ENCODE measurements around the gene GPANK1. TPM values are rescaled to one million over a fixed set of nuclear protein-coding genes. Genes with fewer than 3 reads are reported as not detected.

GPANK1 gene
- total RNA-seq, 4 donors from 2014 or later: 7.1 to 23.6 (median 15.6) TPM

DNA sequence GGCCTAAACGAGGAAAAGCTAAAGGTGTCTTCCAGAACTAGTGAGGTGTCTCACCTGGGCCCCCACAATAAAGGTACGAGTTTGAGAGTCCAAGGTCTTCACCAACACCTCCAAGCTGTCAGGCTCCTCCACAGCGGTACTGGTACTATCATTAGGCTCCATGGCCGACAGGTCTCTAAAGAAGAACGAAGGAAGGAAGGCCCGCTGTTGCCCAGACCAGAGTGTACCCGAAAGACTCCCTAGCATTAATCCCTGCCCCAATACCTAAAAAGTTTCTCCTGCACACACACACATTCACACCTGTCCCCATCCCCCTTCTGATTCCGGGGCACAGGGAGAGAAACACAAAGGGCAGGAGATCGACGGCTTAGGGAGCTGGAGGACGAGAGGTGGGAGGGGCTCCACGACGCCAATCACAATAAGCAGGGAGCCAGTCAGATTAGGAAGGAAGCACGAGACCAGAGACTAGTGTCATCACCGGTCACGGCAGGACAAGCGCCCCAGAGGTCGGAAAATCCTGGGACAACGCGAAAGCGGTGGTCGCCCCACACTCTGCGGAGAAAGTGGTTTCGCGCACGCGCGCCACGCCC, 13.1 kb downstream of the GPANK1 start:
- TF ChIP-seq, protein P1, sequence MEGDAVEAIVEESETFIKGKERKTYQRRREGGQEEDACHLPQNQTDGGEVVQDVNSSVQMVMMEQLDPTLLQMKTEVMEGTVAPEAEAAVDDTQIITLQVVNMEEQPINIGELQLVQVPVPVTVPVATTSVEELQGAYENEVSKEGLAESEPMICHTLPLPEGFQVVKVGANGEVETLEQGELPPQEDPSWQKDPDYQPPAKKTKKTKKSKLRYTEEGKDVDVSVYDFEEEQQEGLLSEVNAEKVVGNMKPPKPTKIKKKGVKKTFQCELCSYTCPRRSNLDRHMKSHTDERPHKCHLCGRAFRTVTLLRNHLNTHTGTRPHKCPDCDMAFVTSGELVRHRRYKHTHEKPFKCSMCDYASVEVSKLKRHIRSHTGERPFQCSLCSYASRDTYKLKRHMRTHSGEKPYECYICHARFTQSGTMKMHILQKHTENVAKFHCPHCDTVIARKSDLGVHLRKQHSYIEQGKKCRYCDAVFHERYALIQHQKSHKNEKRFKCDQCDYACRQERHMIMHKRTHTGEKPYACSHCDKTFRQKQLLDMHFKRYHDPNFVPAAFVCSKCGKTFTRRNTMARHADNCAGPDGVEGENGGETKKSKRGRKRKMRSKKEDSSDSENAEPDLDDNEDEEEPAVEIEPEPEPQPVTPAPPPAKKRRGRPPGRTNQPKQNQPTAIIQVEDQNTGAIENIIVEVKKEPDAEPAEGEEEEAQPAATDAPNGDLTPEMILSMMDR (IDR thresholded peaks at IDR 0.05): no peak
- DNase-seq (ENCODE audit: low spot score) (no peak), ATAC-seq (ENCODE audit: low FRiP score) (peak; percentile 58)

DNA sequence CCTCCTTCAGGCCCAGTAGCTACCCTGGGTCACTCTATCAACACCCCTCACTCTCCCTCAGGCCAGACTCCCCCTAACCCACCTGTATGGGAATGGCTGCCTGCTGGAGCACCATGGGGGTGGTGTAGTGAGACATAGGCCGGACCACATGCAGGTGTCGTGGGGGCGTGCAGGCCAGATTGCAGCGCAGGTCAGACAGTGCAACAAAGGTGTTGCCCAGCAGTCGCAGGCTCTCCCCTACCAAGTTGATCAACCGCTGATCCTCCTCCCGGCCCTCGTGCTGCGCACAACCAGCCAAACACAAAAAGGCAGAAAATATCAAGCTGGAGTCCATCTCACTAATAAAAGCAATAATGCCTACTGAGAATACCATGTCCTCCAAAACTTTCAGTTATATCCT, 19.5 kb downstream of the GPANK1 start:
- DNase-seq (ENCODE audit: low spot score) (no peak), ATAC-seq (ENCODE audit: low FRiP score) (no peak)
- TF ChIP-seq, protein P1 (IDR thresholded peaks at IDR 0.05): no peak

DNA sequence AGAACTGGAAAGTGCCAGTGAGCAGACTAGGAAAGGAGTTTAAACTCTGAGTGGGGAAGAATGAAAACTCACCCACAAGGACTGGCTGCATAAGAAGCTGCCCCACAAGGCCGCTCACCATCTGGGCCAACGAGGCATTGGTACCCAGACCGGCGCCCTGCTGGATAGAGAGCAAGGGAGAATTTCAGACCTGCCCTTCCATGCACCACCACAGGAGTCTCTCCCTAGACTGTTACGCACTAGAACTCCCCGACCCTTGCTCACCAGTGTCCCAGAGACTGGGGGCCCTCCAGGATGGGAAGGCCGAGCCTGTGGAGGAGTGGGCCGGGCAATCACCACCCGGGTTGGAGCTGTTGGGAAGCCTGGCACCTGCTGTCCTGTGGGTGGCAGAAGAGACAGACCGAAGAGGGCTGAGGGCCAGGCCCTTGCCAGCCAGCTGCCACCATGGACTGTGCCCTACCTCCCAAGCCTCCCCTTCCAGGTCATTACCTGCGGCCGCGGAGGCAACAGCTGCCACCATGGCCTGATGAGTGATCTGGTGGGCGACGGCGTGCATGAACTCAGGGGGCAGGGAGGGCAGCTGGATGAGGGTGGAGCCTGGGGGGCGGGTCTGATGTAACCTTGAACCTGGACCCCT, 20.9 kb downstream of the GPANK1 start:
- ATAC-seq (ENCODE audit: low FRiP score): no peak
- no peak for DNase-seq (ENCODE audit: low spot score)
- TF ChIP-seq, protein P1 (IDR thresholded peaks at IDR 0.05): no peak

DNA sequence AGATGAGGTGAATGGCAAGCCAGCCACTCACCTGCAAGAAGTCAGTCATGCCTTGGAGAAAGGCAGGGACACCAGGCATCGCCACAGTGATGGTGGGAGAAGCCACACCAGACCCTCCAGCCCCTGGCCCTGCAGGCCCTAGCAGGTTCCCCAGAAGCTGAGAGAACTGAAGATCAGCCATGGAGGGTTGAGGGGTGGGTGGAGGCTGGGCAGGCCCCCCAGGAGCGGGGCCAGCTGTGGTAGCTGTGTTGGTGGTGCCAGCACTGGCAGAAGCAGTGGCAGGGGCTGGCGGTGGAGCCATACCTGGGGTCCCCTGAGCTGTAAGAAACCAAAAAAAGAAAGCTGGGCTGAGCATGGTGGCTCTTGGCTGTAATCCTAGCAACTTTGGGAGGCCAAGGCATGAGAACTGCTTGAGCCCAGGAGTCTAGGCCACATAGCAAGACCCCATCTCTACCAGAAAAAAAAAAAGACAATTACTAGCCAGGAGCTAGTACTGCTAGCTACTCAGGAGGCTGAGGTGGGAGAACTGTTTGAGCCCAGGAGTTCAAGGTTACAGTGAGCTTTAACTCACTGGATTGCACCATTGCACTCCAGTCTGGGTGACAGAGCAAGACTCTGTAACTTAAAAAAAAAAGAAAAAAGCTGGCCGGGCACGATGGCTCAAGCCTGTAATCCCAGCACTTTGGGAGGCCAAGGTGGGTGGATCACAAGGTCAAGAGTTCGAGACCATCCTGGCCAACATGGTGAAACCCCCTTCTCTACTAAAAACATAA, 21.8 kb downstream of the GPANK1 start:
- DNase-seq (ENCODE audit: low spot score) (no peak), ATAC-seq (ENCODE audit: low FRiP score) (no peak)
- TF ChIP-seq, protein P1 (IDR thresholded peaks at IDR 0.05): no peak

DNA sequence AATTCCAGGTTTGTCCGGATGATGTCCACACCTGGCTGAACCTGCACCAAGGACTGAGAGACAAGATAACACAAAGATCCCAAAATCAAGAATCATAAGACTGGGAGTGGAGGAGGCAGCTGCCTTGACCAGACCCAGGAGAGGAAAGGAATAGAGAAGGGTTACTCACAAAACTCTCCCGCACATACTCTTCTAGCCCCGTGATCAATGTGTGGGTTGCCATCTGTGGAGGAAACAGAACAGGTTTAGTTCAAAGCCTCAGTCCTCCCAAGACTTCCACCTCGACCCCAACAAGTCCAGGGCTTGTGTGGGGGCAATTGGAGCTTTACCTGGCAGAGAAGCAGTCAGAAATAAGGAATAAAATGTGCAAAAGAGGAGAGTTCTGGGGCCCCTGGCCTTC, 23.4 kb downstream of the GPANK1 start:
- ATAC-seq (ENCODE audit: low FRiP score) (no peak), DNase-seq (ENCODE audit: low spot score) (no peak)
- TF ChIP-seq, protein P1 (IDR thresholded peaks at IDR 0.05): no peak

DNA sequence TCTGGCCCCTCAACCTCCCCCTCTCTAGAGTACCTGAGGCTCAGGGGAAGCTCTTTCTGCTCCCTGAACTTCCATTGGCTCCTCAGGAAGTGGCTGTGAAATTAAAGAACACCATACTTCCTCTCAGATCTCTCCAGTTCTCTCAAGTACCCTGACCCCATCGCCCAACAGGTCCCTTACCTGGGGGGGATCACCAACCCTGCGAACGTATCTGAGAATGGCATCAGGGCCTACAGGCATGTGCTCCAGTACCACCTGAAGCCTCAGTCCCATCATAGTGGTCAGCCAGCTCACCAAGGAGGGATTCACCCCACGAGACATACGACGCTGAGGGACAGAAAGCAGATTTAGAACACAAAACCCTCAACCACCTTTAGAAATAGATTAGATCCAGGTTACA, 24.2 kb downstream of the GPANK1 start:
- ATAC-seq (ENCODE audit: low FRiP score) (no peak), DNase-seq (ENCODE audit: low spot score) (no peak)
- TF ChIP-seq, protein P1 (IDR thresholded peaks at IDR 0.05): no peak

Measured in omental fat pad (tissue), 4 donors.